RCC 7860 (cell line): ENCODE measurements around the gene ADGB.
"Not testable (repeated sequence)": the region's sequence is repeated elsewhere in the genome, so short reads cannot be mapped to it uniquely, and the experiment has no call there.

Experiments
- DNase-seq: peaks from one replicate; pipeline ENCODE4 v3.0.0-alpha.2; 2015; ENCODE audit warnings: low spot score
- FAIRE-seq: peaks from 2 replicates; lab custom pipeline; 2012; peaks lifted over from hg19 to GRCh38; lab: Jason Lieb, UNC

Gene ADGB

GRCh38 chr6:146814148-146814750 lies 215.5 kb downstream of the ADGB start:
- FAIRE-seq (no peak), DNase-seq (no peak)

GRCh38 chr6:146815511-146816462 lies 217.0 kb downstream of the ADGB start:
- not testable (repeated sequence) for FAIRE-seq, DNase-seq

- DNase-seq (no peak), FAIRE-seq (no peak)
These were observed 221.0 kb downstream of the ADGB start for GRCh38 chr6:146819596-146820320.

GRCh38 chr6:146827216-146827928 lies 228.6 kb downstream of the ADGB start:
- FAIRE-seq (no peak), DNase-seq (no peak)

- DNase-seq (no peak), FAIRE-seq (no peak)
These were observed 231.2 kb downstream of the ADGB start for GRCh38 chr6:146829792-146830565.

- DNase-seq (no peak), FAIRE-seq (no peak)
These were observed 234.4 kb downstream of the ADGB start for GRCh38 chr6:146833157-146833556.

GRCh38 chr6:146840216-146840615 lies 241.4 kb downstream of the ADGB start:
- DNase-seq, result no peak
- no peak for FAIRE-seq

GRCh38 chr6:146840641-146841040 lies 241.9 kb downstream of the ADGB start:
- no peak for DNase-seq

GRCh38 chr6:146847426-146847825 lies 248.7 kb downstream of the ADGB start:
- DNase-seq (no peak), FAIRE-seq (no peak)

More at GRCh38 chr6:146840641-146841040, 241.9 kb downstream of the ADGB start:
- no peak for FAIRE-seq

- peak; percentile 75 for FAIRE-seq
- DNase-seq, result peak; percentile 86
These were observed 251.6 kb downstream of the ADGB start for GRCh38 chr6:146850238-146850896.

GRCh38 chr6:146850981-146851380 lies 252.2 kb downstream of the ADGB start:
- DNase-seq (no peak), FAIRE-seq (no peak)

- FAIRE-seq, result peak; percentile 70
- peak; percentile 80 for DNase-seq
These were observed 253.1 kb downstream of the ADGB start for GRCh38 chr6:146851837-146852236.

- DNase-seq, FAIRE-seq: not testable (repeated sequence)
These were observed 255.9 kb downstream of the ADGB start for GRCh38 chr6:146854521-146855255.

- no peak for DNase-seq
- no peak for FAIRE-seq
These were observed 257.1 kb downstream of the ADGB start for GRCh38 chr6:146855889-146856288.

GRCh38 chr6:146856296-146856695 lies 257.5 kb downstream of the ADGB start:
- DNase-seq (no peak), FAIRE-seq (no peak)

- DNase-seq (peak; percentile 50), FAIRE-seq (no peak)
These were observed 258.6 kb downstream of the ADGB start for GRCh38 chr6:146857180-146857979.

GRCh38 chr6:146857980-146858347 lies 259.2 kb downstream of the ADGB start:
- no peak for FAIRE-seq
- DNase-seq, result no peak

GRCh38 chr6:146859206-146859605 lies 260.4 kb downstream of the ADGB start:
- no peak for FAIRE-seq
- no peak for DNase-seq
